GM21528 (cell line): ENCODE measurements around the gene LDLRAD3.
A peak's percentile ranks its signal among the peaks of the same experiment; 100 is the strongest.

ENCODE experiments used
- ATAC-seq: cut with Tn5 transposase; IDR thresholded peaks from one replicate; pipeline ENCODE4 v1.9.1; 2021; ENCODE audit warnings: mild to moderate bottlenecking, moderate library complexity; ENCODE audit not compliant: unreplicated experiment, low FRiP score

Gene LDLRAD3

DNA sequence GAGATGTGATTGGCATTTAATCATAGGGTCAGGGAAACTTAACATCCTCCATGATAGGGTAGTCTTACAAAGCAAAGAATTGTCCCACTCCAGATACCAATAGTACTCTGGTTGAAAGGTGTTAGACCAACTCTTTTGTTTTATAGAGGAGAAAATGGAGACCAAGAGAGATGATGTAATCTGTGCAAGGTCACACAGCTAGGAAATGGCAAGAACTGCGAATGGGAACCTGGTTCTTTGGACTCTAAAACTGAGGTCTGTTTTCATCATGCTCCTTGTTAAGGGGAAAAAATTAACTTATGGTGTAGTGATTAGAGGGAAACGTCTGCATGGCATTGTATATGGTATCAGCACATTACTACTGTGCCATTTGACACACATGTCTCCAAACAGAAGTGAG is 174.2 kb downstream of the LDLRAD3 start:
- ATAC-seq: no peak

- ATAC-seq: no peak
Observed at GRCh38 chr11:36119300-36119699, 175.4 kb downstream of the LDLRAD3 start.

DNA sequence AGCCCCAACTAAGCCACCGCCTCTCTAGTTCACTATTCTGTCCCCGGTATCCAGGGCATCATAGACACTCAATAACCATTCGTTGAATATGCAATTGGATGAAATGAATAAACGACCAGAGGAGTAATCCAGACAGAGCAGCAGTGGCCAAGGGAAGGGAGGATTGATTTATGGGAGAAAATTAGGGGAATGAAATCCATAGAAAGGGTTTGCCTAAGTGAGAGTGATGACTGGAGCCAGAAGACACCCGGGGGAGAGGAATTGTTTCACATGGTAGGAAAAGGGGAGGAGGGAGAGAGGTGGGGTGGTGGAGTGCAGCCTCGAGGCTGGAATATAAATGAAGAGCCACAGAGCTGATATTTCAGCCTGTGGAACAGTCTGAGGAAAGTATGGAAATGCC is 177.2 kb downstream of the LDLRAD3 start:
- ATAC-seq: no peak

DNA sequence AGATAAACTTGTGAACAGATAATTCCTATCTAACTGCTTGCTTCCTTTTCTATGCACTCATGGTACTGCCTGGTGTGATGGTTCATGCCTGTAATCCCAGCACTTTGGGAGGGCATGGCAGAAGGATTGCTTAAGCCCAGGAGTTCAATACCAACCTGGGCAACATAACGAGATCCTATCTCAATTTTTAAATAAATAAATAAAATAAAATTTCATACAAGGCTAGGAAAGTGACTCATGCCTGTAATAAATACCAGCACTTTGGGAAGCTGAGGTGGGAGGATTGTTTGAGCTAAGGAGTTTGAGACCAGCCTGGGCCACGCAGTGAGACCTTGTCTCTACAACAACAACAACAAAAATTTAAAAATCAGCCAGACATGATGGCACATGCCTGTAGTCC is 178.8 kb downstream of the LDLRAD3 start:
- ATAC-seq: no peak

GRCh38 chr11:36123336-36124101 is 179.7 kb downstream of the LDLRAD3 start:
- ATAC-seq: no peak

DNA sequence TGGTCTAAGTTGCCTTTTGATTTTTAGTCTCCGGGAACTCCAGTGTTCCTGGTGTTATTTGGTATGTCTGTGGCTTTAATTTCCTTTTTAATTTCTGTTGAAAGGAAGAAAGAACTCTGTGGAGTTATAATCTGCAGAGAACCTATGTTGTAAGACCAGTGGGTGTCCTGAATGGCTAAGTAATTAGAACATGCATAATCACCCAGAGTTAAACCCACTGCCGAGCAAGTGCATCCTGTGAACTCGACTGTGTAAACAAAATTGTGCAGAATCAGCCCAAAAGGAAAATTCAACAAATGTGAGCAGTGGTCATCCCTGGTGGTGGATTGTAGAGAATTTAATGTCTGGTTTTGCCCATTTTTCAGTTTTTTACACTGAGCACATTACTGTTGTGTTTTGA is 182.8 kb downstream of the LDLRAD3 start:
- no peak for ATAC-seq

DNA sequence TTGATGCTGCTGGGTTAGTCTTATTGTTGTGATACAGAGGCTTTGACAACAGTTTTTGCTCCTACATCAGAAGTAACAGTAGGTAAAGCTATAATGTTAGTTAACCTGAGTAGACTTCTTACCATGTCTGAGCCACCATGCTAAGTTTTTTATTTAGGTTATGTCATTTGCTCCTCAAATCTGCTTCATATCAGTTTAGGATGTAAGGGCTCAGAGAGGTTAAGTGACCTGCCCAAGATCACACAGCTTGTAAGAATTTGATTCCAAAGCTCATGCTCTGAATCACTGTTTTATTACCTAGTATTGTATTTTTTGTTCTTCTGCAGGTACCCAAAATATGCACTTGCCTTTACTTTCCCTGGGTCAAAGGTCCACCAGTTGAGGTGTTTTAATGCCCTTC is 183.7 kb downstream of the LDLRAD3 start:
- ATAC-seq: no peak

- ATAC-seq: no peak
Observed at GRCh38 chr11:36129955-36130354, 186.1 kb downstream of the LDLRAD3 start.

- ATAC-seq: no peak
Observed at GRCh38 chr11:36130401-36130800, 186.5 kb downstream of the LDLRAD3 start.

DNA sequence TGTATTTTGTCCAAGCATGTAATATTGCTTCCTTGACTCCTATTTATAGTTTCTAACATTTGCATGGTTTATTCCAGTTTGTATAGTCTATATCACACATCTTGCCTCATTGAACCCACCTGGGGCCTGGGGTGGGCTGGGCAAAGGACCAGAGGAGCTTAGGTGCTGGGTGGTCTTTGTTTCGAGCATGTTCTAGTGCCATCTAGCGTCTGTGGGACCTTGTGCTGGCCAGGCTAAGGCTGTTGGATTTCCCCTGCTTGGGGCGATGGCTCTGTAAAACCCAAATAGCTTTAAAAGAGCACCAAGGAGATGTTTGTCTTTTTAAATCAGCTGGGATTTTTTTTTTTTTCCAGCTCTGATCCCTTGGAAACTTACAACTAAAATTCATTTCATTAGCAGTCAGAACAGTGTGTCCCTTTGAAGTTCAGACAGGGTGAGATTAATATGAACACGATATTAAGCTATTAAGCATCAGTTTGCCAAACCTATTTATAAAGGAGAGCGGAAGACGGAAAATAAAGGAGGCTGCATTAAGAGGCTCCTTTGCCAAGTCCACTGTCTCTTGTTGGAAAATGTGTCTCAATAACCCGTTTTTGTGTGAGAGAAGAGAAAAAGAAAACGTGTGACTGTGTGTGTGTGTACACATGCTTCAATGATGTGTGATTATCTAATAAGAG is 188.0 kb downstream of the LDLRAD3 start:
- no peak for ATAC-seq

DNA sequence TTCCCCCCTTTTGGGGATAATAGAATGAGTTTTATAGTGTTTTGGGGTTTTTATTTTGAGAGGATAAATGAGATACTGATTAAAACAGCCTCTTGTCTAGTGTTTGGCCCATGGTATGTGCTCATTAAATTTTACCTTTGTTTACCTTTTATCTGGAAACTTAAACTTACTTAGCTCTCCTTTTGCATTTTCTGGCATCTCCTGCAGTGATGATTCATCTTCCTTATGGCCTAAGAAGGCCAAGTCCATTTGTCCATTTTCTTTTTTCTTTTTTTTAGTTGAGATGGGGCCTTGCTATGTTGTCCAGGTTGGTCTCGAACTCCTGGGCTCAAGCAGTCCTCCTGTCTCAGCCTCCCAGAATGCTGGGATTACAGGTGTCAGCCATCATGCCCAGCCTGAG is 189.1 kb downstream of the LDLRAD3 start:
- ATAC-seq: no peak

- ATAC-seq: no peak
Observed at GRCh38 chr11:36135076-36135475, 191.2 kb downstream of the LDLRAD3 start.

- no peak for ATAC-seq
Observed at GRCh38 chr11:36139767-36140166, 195.9 kb downstream of the LDLRAD3 start.

DNA sequence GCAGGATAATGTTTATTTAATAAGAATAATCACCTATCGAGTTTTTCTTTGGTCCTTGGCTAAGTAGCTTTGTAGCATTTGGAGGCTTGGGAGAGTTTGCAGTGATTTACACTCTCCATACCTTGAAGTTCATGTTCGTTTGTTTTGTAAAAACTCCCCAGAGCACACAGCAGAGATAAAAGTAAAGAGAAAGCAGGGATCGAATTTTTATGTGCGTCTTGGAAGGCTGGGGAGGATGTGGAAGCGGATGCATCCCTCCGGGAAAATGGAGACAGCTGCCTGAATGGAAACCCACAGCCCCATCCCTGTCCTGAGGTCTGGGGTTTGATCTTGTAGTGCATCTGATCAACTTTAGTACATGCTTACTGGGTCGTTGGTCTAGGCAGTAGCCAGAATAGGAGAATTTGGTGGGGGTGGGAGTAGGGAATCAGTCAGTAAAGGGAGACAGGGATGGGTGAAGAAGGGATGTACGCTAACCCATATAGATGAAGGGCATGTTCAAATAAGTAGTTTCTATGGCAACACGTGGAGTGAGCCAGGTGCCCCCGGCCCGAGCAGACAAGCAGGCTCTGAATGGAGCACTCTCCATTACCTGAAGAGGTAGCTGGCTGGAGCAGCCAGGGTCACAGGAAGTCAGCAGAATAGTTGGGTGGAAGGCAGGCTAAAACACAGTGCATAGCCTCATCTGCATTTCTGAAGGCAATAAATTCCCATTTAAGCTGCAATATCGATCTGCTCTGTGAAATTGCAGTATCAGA is 197.5 kb downstream of the LDLRAD3 start:
- ATAC-seq: no peak

DNA sequence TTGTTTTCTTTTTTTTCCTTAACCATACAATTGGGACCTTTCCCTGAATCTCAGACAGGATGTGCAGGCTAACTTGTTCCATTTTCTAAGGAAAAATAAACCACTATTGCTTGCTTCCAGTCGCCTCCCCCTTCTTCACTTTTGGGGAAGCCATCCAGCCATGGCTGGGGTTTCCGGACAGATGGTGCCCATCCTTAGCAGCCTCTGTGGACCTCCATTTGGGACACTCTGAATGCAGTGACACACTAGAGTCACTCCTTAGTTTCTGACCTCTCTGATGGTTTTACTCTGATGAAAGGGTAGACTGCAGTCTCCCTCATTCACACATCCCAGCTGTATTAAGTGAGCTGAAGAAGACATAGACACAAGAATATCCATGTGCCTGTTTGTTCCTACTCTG is 198.1 kb downstream of the LDLRAD3 start:
- no peak for ATAC-seq

DNA sequence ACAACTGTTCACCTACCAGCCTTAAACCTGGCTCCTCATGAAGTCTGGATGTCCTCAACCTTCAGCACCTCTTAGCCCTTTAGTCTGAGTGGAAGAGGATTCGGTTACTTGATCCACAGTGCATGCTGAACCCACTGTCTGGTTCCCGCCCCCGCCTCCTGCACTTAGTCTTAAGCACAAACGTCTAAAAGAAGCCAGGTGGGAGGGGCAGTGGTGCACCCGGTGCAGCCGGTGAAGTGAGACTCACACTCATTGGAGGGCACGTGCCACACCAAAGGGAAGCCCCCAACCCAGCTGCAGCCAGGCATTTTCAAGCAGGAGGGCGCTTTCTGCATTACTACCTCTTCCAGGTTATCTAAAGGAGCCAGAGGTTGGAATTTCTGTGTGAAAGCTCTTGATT is 198.6 kb downstream of the LDLRAD3 start:
- no peak for ATAC-seq

DNA sequence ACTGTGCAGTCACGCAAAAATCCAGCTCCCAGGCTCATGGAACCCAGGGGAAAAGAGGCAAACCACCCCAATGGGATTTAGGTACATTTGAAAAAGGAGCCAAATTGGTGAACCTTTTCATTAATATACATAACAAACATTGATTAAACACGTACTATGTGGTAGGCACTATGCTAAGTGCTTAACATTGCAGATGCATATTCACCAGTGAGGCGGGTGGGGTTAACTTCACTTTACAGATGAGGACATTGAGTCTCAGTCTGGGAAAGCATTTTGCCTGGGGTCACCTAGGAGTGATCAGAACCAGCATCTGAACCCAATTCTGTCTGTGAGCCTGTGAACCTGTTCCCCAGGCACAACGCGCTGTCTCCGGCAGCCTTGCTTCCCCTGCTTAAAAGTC is 199.0 kb downstream of the LDLRAD3 start:
- ATAC-seq: no peak

DNA sequence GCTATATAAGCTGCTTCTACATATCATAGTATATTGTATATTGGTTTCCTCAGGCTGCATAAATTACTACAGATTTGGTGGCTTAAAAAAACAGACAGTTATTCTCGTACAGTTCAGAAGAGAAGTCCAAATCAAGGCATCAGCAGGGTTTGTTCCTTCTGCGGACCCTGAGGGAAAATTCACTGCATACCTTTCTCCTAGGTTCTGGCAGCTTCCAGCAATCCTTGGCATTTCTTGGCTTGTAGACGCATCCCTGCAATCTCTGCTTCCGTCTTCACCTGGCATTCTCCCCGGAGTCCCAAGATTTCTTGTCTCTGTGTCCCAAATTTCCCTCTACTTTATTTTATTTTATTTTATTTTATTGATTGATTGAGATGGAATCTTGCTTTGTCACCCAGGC is 202.6 kb downstream of the LDLRAD3 start:
- no peak for ATAC-seq

DNA sequence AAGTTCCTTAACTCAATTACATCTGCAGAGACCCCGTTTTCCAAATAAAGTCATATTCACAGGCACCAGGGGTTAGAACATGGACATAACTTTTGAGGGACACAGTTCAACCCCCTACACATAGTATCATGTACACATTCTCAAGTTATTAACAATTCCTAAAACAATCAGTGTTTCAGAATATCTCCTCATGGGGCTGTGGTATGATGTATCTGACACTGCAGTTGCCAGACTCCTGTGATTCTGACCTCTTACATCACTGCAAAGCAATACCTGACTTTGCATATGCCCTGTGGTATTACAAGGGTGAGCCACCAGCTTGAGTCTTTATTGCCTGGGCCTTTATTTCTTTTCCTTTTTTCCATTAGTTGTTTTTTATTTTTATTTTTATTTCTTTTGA is 203.6 kb downstream of the LDLRAD3 start:
- no peak for ATAC-seq

DNA sequence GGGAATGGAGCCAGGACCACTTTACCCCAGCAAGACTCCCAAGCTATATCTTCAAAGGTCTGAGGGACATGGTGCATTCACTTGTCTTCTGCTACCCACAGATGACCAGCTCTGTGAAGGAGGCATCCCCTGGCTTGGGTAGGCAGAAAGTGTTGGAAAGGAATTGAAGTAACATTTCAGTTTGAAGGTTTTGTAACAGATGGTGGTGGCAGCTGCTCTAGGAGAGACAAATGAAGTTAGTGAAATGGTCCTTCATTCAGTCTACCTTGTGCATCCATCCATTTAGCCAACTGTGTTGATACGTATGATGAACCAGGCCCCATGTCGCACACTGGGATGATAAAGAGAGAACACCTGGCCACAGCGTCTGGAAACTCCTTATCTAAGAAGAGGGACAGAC is 204.8 kb downstream of the LDLRAD3 start:
- no peak for ATAC-seq

DNA sequence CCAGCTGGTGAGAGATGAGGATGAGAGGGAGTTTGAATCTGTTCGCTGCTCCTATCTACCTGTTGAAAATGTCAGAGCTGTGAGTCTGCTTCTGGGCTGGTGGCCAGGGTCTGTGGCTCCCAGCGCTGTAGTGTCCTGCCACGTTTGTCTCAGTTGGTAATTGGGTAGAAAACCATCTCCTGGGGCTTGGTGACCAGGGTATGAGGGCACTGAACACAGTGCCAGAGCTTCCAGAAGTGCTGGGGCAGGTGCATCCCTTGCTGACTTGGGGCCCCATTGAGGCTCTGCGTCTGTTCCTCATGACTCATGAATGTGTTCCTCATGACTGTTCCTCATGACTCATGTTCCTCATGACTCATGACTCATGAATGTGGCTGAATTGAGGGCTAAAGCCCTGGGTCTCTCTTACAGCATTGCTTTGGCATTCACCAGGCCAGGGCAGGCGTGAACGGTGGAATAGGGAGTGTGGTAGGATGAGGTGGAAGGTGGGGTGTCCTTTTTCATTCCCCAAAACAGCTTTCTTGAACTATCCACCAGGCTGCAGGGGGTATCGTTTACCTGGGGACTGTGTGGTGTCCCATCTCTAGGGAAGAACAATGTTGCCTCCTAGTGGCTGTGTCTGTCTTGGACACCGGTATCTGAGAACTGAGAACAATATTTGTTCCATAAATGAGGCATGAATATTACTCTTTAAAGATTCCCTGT is 205.8 kb downstream of the LDLRAD3 start:
- peak; percentile 68 for ATAC-seq
